Endometrium (tissue), 2 donors: ENCODE results near the gene SEC61B.
A peak's percentile ranks its signal among the peaks of the same experiment; 100 is the strongest.
"Not testable (repeated sequence)": the region's sequence is repeated elsewhere in the genome, so short reads cannot be mapped to it uniquely, and the experiment has no call there.

Experiments used
- FAIRE-seq: peaks from 2 replicates; lab custom pipeline; 2012; peaks lifted over from hg19 to GRCh38; lab: Jason Lieb, UNC
- donor health status: control.
- donor health status: control.

SEC61B gene

GRCh38 chr9:99237849-99238248 lies 15.8 kb downstream of the SEC61B start:
- FAIRE-seq: not testable (repeated sequence)

GRCh38 chr9:99238331-99238730 lies 16.2 kb downstream of the SEC61B start:
- no peak for FAIRE-seq

- FAIRE-seq: no peak
Measured at GRCh38 chr9:99239341-99240060, 17.4 kb downstream of the SEC61B start.

DNA sequence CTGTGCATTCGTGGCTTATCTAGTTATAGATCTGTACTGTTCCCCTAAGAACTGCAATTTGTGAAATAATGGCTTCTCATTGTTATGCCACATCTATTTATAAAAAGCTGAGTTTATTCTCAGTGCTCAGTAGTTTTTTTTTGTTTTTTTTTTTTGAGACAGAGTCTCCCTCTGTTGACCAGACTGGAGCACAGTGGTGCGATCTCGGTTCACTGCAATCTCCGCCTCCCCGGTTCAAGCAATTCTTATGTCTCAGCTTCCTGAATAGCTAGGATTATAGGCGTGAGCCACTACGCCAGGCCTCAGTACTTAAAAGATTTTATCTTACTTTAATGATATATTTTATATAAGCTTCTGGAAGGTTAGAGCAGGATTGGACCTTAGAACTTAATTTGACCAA lies 19.0 kb downstream of the SEC61B start:
- no peak for FAIRE-seq

GRCh38 chr9:99244344-99245260 lies 22.5 kb downstream of the SEC61B start:
- FAIRE-seq: no peak

DNA sequence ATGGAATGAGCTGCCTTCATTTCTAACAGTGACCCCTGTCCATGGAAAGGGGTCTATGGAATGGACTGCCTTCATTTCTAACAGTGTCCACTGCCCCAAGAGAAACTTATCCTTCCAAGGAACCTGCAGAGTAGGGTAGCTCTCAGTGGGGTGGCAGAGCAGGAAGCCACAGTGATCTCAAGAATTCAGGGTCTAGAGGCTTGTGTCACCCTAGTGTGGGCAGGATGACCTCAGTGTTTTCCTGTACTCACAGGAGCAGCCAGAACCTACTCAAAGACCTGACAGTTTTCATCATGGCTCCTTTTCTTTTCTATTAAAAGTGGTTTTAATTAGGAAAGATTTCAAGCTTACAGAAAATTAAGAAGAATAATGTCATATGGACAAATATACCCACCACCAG lies 27.5 kb downstream of the SEC61B start:
- no peak for FAIRE-seq

- FAIRE-seq: no peak
Measured at GRCh38 chr9:99251157-99251556, 29.1 kb downstream of the SEC61B start.

GRCh38 chr9:99253134-99253533 lies 31.1 kb downstream of the SEC61B start:
- FAIRE-seq: no peak

- FAIRE-seq: no peak
Measured at GRCh38 chr9:99253772-99254431, 31.8 kb downstream of the SEC61B start.

DNA sequence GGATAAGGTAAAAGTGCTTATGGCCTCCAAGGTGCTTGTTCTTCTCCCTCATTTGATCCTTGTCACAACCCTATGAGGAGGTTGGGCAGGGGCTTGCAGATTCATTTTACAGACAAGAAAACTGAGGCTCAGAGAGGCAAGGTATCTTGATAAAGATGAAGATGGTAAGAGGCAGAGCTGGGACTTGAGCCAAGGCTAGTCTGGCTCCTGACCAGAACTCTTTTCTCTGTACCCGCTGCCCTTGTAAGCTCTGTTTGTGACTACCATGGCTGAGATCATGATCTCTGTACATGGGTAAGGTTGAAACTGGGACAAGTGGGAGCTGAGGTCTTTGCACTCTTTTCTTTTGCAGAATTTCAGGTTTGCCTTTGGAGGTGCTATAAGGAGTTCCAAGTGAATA lies 33.6 kb downstream of the SEC61B start:
- no peak for FAIRE-seq

GRCh38 chr9:99257723-99258389 lies 35.8 kb downstream of the SEC61B start:
- no peak for FAIRE-seq

DNA sequence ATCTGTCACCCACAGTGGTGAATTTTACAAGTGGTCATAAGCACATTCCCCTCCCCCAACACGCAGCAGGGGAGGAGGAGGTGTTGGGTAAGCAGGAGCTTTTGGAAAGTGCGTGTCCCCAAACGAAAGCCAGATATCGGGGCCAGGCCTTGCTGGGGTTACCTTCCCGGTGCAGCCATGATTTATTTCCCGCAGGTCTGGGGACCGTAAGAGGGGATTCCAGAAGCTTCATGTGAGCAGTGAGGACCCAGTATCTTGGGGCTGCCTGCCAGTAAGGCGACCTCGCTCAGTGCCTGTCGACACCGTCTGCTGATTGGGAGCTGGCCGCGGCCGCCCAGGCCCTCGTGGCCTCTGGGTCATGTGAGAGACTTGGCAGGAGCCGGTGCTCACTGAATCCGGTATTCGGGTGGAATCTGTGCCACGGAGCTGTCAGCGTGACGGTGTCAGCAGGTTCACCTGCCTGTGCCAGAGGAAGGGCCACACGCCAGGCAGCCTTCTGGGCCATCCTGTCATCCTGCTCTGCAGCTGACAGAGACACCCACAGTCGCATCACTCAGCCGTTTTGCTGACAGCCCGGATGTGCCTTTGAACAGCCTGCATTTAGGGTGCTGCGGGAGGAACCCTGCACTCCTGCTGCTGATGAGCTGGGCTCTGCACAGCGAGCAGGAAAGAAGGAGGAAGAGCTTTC lies 37.3 kb downstream of the SEC61B start:
- no peak for FAIRE-seq

GRCh38 chr9:99261923-99262322 lies 39.8 kb downstream of the SEC61B start:
- no peak for FAIRE-seq

DNA sequence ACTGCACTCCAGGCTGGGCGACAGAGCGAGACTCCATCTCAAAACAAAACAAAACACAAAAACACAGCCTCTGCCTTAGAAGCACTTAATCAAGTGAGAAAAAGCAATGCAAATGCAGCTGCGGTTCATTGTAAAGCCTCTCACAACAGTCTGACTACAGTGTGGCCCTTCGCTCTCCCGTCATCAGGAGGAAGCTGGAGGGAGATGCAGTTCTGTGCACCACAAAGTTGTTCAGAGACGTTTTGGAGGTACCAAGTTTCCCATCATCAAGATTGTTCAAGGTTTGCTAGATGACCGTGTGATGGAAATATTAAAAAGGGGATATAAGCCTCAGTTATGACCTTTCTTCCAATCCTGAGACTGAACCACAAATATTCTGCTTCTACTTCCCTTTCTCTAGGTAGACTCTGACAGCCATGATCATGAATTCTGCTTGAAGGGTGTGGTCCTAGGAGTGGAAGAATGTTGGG lies 40.9 kb downstream of the SEC61B start:
- no peak for FAIRE-seq

DNA sequence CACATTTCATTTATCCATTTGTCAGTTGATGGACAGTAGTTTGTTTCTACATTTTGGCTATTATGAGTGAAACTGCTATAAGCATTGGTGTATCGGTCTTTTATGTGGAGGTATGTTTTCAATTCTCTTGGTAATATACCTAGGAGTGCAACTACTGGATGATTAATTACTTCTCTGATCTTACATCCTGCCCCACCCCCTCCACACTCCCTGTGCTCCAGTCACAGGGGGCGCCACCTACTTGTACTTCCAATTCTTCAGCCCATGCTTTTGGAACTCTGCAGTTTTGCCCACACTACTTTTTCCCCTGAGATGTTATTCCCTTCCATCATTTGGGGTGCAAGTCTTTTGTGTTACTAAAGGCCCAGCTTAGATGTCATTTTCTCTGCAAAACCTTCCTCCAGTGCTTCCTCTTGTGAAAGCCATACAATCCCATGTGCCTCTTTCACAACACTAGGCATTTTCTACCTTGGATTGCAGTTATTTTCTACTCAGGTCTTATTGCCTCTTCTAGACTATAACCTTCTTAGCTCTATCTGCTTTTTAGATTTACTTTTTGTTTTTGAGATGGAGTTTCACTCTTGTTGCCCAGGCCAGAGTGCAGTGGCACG lies 42.1 kb downstream of the SEC61B start:
- no peak for FAIRE-seq

DNA sequence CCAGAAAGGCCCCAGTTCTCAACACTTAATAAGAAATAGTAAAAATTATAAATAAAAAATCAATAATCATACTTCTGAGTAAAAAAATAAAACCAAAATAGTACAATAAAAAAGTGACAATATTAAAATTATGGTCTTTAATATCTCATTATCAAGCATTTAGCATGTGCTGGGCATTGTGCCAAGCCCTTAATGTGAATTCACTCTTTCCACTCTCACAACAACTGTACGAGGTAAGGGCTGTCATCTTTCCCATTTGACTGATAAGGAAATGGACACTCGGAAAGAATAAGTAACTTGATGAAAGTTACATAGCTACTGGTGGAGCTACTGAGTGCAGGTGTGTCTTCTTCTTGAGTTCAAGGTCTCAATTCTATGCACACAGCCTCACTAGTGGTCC lies 43.6 kb downstream of the SEC61B start:
- no peak for FAIRE-seq

DNA sequence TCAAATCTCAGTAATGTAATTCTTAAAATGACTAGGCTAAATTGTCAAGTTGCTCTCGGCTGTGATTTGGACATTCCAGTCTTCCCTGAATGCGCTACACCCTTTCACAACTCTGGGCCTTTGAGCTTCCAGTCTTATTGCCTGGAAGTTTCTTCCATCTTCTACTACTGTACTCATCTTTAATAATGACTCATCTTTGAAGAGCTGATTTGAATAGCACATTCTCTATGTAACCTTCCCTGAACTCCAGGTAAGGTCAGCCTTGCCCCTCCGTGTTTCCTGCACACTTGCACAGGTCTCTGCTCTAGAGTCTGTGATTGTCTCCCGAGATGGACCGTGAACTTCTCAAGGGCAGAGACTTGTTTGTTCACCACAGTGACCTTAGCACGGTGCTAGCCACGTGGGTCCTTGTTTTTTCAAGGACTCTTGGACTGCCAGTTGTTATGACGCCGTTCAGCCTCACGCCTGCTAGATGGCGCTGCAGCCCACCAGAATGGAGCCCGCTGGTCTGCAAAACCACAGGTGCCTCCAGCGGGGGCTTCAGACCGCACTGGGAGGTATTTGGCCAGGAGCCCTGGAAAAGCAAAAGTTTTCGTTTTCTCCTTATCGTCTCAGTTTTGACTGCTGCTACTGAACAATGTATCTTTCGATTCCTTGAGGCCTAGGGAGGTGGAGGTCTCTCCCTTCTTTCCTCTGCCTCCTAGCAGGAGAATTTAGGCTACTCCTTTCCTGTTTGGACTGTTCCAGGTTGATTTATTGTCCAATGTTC lies 44.4 kb downstream of the SEC61B start:
- no peak for FAIRE-seq

DNA sequence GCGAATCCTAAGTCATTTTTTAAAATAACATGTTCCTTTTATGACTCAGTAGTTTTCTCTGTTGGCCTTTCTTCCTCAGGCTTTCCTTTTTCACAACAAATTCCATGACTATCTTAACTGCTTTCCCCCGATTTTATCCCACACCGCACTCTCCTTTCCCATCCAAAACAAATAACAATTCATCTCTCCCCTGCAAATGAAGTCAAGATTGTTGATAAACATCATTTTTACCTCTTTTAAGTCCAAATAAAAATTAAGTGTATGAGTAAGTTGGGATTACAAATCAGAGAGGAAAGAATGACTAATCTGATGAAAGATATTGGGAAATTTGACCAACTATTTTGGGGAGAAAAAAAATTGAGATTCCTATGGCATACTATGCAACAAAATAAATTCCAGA lies 47.3 kb downstream of the SEC61B start:
- FAIRE-seq: peak; percentile 50

DNA sequence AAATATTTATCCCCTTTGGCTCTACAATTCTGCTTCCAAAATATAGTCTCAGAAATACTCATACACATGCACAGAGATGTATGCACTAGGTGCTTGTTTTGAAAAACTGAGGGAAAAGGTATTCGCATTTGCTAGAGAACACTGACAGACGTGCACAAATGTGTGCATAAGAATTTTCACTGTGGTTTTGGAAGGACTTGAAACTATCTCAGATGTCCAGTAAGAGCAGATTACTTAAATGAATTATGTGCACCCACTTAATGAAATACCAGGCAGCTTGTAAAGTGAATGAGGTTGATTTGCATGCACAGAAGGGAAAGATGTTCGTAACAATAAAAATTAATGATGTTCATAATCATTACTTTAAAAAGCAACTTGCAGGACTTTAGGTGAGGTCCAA lies 48.4 kb downstream of the SEC61B start:
- FAIRE-seq: no peak

DNA sequence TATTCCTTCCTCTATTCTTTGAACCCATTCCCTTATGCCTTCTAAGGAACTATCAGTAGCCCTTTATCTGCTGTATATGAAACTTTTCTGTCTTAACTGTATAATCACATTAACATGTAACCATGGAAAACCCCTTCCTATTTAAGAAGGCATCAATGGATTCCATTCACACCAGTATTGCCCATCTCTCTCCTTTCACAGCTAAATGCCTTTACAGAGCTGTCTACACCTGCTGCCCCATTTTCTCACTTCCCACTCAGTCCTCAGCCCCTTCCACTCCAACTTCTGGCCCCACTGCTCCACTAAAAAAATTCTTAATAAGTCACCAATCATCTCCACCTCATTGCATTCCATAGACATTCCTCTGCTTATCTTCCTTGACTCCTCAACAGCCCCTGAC lies 50.8 kb downstream of the SEC61B start:
- FAIRE-seq: no peak
